Neural progenitor cell (in vitro differentiated cells): Measurements from ENCODE around the gene TCHP.

Source experiments
- EZH2phosphoT487 ChIP-seq: fragments of 200-600 bp; sonication (generic); IDR thresholded peaks from 2 replicates; pipeline ENCODE4 v1.6.1; 2017; ENCODE audit warnings: antibody characterized with exemption
- TF ChIP-seq, protein P1 (sequence below): fragments of 200-600 bp; sonication (generic); IDR thresholded peaks from 2 replicates; pipeline ENCODE4 v1.5.1; 2017; ENCODE audit warnings: antibody characterized with exemption, mild to moderate bottlenecking

DNA sequence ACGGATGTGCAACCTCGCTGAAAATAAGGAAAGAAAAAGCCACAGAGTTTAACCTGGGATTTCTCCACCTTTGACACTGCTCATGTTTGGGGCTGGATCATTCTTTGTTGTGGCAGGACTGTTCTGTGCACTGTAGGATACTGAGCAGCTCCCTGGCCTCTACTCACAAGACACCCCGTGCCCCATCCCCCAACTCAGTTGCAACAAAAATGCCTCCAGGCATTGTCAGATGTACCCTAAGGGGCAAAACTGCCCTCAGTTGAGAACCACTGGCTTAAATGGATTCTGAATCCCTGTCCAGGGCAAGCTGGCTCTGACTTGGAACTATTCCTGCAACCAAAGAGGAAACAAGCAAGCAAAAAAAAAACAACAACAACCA, 21.8 kb upstream of the TCHP start:
- TF ChIP-seq, protein P1, sequence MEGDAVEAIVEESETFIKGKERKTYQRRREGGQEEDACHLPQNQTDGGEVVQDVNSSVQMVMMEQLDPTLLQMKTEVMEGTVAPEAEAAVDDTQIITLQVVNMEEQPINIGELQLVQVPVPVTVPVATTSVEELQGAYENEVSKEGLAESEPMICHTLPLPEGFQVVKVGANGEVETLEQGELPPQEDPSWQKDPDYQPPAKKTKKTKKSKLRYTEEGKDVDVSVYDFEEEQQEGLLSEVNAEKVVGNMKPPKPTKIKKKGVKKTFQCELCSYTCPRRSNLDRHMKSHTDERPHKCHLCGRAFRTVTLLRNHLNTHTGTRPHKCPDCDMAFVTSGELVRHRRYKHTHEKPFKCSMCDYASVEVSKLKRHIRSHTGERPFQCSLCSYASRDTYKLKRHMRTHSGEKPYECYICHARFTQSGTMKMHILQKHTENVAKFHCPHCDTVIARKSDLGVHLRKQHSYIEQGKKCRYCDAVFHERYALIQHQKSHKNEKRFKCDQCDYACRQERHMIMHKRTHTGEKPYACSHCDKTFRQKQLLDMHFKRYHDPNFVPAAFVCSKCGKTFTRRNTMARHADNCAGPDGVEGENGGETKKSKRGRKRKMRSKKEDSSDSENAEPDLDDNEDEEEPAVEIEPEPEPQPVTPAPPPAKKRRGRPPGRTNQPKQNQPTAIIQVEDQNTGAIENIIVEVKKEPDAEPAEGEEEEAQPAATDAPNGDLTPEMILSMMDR: no peak
- no peak for TF ChIP-seq EZH2phosphoT487
